ENCODE data around the gene SOSTDC1.

- TF ChIP-seq CTCF (IDR thresholded peaks at IDR 0.05 in 2 of 3, conservative IDR thresholded peaks at IDR 0.05 in 1 of 3; ENCODE audit: borderline replicate concordance in 1 of 3, insufficient read depth in 1 of 3, low read depth in 2 of 3, low read length in 2 of 3), result no peak
- TF ChIP-seq POLR2A (IDR thresholded peaks at IDR 0.05; ENCODE audit: borderline replicate concordance, extremely low read depth, insufficient read depth, insufficient read length), result no peak
- no peak for TF ChIP-seq SP1 (IDR thresholded peaks at IDR 0.05; ENCODE audit: low read depth)
- TF ChIP-seq REST (IDR thresholded peaks at IDR 0.05; ENCODE audit: low read depth), result no peak
- TF ChIP-seq EZH2 (IDR thresholded peaks at IDR 0.05), result no peak
- TF ChIP-seq JUND (IDR thresholded peaks at IDR 0.05), result no peak
- TF ChIP-seq ZFX (IDR thresholded peaks at IDR 0.05), result no peak
- no peak for TF ChIP-seq POLR2AphosphoS5 (IDR thresholded peaks at IDR 0.05; ENCODE audit: low read depth, low read length)
- no peak for TF ChIP-seq FOSL1 (IDR thresholded peaks at IDR 0.05; ENCODE audit: low read depth)
- TF ChIP-seq ZNF274 (IDR thresholded peaks at IDR 0.05; ENCODE audit: low read depth, low read length), result no peak
- no peak for TF ChIP-seq EGR1 (IDR thresholded peaks at IDR 0.05; ENCODE audit: low read depth)
- no peak for TF ChIP-seq SIN3A (IDR thresholded peaks at IDR 0.05; ENCODE audit: low read depth)
- TF ChIP-seq YY1 (IDR thresholded peaks at IDR 0.05; ENCODE audit: extremely low read depth, insufficient replicate concordance, low read depth, low read length), result no peak
Observed at GRCh38 chr7:16428672-16429071, 36.9 kb downstream of the SOSTDC1 start.
